OCI-LY7 (cell line): ENCODE results near the gene LYRM1.

Source experiments
- EZH2phosphoT487 ChIP-seq: fragments of 200-600 bp; sonication (generic); IDR thresholded peaks from 2 replicates; pipeline ENCODE4 v1.6.1; 2018; ENCODE audit warnings: low read depth, borderline replicate concordance, mild to moderate bottlenecking, mixed run types, antibody characterized with exemption, low read length, moderate library complexity, mixed read lengths
- TF ChIP-seq, protein P1 (sequence below): fragments of 200-600 bp; sonication (generic); conservative IDR thresholded peaks from 2 replicates; pipeline ENCODE4 v1.5.1; 2014; ENCODE audit warnings: mild to moderate bottlenecking, antibody characterized with exemption, low read length, moderate library complexity, mixed read lengths

DNA sequence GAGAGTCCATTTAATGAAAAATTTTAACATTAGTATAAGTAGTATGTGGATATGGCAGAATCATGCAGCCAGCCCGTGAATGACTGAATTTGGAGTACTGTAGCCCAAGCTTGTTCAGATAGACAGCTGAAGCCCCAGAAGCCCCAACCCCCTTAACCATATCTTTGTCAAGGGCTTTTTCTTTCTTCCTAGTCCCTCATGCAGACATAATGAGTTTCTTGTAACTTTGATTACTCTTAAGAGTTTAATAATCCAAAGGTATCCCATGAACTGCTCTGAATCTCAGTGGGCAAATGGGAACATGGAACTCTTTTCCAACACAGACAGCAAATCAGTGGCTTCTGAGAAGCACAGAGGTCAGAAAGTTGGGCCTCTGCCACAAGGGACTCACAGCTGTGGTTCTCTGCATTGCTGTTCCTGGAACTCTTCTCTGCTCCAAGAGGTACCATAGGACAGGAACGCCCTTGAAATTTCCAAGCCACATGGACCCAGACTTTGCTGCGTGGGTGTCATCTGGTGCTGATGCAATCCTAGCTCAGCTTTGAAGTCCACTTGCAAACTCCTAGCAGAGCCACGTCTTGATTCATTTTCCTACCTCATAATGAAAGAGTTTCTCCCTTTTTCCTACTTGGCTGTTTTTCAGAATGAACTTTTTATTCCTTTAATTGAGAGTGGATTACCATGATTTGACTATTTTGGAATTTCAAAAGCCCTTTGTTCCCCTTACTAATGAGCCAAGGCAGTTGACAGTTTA lies 18.1 kb downstream of the LYRM1 start:
- TF ChIP-seq, protein P1, sequence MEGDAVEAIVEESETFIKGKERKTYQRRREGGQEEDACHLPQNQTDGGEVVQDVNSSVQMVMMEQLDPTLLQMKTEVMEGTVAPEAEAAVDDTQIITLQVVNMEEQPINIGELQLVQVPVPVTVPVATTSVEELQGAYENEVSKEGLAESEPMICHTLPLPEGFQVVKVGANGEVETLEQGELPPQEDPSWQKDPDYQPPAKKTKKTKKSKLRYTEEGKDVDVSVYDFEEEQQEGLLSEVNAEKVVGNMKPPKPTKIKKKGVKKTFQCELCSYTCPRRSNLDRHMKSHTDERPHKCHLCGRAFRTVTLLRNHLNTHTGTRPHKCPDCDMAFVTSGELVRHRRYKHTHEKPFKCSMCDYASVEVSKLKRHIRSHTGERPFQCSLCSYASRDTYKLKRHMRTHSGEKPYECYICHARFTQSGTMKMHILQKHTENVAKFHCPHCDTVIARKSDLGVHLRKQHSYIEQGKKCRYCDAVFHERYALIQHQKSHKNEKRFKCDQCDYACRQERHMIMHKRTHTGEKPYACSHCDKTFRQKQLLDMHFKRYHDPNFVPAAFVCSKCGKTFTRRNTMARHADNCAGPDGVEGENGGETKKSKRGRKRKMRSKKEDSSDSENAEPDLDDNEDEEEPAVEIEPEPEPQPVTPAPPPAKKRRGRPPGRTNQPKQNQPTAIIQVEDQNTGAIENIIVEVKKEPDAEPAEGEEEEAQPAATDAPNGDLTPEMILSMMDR = no peak
- no peak for TF ChIP-seq EZH2phosphoT487
